Measurements from ENCODE around the gene MAD1L1.

DNA sequence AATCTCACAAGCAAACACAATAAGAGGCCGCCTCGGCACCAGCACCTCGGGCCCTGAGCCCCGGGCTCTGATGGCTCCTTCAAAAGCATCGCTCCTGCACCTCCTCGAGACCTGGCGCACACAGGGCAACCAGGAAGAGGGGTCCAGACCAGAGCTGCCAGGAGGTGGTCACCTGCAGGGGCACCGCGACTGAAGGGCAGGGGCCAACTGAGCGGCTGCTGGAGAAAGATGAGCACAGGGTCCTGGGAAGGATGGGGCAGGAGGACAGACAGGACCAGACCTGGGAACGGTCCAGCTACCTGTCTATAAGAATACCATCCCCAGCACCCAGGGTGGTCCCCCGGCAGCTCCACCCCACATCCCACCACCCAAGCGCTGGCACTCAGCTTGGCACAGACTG, 20.8 kb downstream of the MAD1L1 start:
- TF ChIP-seq, protein P1, sequence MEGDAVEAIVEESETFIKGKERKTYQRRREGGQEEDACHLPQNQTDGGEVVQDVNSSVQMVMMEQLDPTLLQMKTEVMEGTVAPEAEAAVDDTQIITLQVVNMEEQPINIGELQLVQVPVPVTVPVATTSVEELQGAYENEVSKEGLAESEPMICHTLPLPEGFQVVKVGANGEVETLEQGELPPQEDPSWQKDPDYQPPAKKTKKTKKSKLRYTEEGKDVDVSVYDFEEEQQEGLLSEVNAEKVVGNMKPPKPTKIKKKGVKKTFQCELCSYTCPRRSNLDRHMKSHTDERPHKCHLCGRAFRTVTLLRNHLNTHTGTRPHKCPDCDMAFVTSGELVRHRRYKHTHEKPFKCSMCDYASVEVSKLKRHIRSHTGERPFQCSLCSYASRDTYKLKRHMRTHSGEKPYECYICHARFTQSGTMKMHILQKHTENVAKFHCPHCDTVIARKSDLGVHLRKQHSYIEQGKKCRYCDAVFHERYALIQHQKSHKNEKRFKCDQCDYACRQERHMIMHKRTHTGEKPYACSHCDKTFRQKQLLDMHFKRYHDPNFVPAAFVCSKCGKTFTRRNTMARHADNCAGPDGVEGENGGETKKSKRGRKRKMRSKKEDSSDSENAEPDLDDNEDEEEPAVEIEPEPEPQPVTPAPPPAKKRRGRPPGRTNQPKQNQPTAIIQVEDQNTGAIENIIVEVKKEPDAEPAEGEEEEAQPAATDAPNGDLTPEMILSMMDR (IDR thresholded peaks at IDR 0.05; ENCODE audit: insufficient read depth, low read depth, low read length) = no peak
- TF ChIP-seq EZH2 (IDR thresholded peaks at IDR 0.05; ENCODE audit: insufficient read depth, low read length) = no peak
